ENCODE measurements around the gene L3MBTL2.

DNA sequence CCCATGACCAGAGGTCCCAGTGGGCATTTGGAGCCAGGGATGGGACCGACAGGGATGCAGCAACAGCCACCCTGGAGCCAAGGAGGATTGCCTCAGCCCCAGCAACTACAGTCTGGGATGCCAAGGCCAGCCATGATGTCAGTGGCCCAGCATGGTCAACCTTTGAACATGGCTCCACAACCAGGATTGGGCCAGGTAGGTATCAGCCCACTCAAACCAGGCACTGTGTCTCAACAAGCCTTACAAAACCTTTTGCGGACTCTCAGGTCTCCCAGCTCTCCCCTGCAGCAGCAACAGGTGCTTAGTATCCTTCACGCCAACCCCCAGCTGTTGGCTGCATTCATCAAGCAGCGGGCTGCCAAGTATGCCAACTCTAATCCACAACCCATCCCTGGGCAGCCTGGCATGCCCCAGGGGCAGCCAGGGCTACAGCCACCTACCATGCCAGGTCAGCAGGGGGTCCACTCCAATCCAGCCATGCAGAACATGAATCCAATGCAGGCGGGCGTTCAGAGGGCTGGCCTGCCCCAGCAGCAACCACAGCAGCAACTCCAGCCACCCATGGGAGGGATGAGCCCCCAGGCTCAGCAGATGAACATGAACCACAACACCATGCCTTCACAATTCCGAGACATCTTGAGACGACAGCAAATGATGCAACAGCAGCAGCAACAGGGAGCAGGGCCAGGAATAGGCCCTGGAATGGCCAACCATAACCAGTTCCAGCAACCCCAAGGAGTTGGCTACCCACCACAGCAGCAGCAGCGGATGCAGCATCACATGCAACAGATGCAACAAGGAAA, 27.3 kb upstream of the L3MBTL2 start:
- TF ChIP-seq, protein P1, sequence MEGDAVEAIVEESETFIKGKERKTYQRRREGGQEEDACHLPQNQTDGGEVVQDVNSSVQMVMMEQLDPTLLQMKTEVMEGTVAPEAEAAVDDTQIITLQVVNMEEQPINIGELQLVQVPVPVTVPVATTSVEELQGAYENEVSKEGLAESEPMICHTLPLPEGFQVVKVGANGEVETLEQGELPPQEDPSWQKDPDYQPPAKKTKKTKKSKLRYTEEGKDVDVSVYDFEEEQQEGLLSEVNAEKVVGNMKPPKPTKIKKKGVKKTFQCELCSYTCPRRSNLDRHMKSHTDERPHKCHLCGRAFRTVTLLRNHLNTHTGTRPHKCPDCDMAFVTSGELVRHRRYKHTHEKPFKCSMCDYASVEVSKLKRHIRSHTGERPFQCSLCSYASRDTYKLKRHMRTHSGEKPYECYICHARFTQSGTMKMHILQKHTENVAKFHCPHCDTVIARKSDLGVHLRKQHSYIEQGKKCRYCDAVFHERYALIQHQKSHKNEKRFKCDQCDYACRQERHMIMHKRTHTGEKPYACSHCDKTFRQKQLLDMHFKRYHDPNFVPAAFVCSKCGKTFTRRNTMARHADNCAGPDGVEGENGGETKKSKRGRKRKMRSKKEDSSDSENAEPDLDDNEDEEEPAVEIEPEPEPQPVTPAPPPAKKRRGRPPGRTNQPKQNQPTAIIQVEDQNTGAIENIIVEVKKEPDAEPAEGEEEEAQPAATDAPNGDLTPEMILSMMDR (conservative IDR thresholded peaks at IDR 0.05; ENCODE audit: low read depth, low read length) = no peak
- no peak for TF ChIP-seq EZH2 (IDR thresholded peaks at IDR 0.05; ENCODE audit: borderline replicate concordance, low read depth, low read length, poor library complexity, severe bottlenecking)

Measured in A673 (cell line).